Astrocyte of the cerebellum (primary cell): Measurements from ENCODE around the gene USP54.
A peak's percentile ranks its signal among the peaks of the same experiment; 100 is the strongest.

ENCODE experiments used
- DNase-seq: peaks from one replicate; pipeline ENCODE4 v3.0.0-alpha.2; 2011; ENCODE audit warnings: low read depth
- H3K4me3 ChIP-seq: 2 replicates; pipeline ENCODE4 v1.5.1; 2011; ENCODE audit warnings: mild to moderate bottlenecking, low read depth, low read length, moderate library complexity
- CTCF ChIP-seq: IDR thresholded peaks from 2 replicates; pipeline ENCODE4 v1.5.1; 2012; ENCODE audit warnings: low read length, low read depth, moderate library complexity, mild to moderate bottlenecking; ENCODE audit errors: missing control alignments
- in situ Hi-C: cut with HindIII; loops from 2 replicates; pipeline ENCODE4 v1.10.0; 2017; ENCODE audit warnings: low sequenced_read_pairs

The USP54 gene

GRCh38 chr10:73590881-73591799, at the start of gene USP54:
TSS of gene USP54 (minus strand) at chr10:73591342. CDS start at chr10:73575658, 15,684 bp downstream.
- DNase-seq, result peak; percentile 55
- in situ Hi-C loops, result no loop called here
- TF ChIP-seq CTCF, result no peak
- no peak within 1 kb of the TSS for H3K4me3 ChIP-seq

GRCh38 chr10:73639286-73639685, 48.1 kb upstream of the USP54 start:
- no peak for DNase-seq
- in situ Hi-C loops, result no loop called here
- H3K4me3 ChIP-seq, result no peak overlapping the region
- no peak for TF ChIP-seq CTCF

- DNase-seq, result no peak
- no peak for TF ChIP-seq CTCF
- H3K4me3 ChIP-seq, result no peak overlapping the region
- in situ Hi-C loops, result no loop called here
Measured at GRCh38 chr10:73635781-73636180, 44.6 kb upstream of the USP54 start.

- TF ChIP-seq CTCF, result no peak
- no peak for DNase-seq
- in situ Hi-C loops, result no loop called here
- H3K4me3 ChIP-seq, result no peak overlapping the region
Measured at GRCh38 chr10:73634421-73634820, 43.3 kb upstream of the USP54 start.

GRCh38 chr10:73629165-73629564, 38.0 kb upstream of the USP54 start:
- in situ Hi-C loops, result loop anchor here (5.0 kb wide), 1 partner anchor 97 kb away; no protein-coding TSS in a partner anchor
- DNase-seq, result no peak
- no peak for TF ChIP-seq CTCF
- H3K4me3 ChIP-seq, result no peak overlapping the region

GRCh38 chr10:73628405-73628804, 37.3 kb upstream of the USP54 start:
- no peak overlapping the region for H3K4me3 ChIP-seq
- in situ Hi-C loops, result loop anchor here (5.0 kb wide), 1 partner anchor 96 kb away; no protein-coding TSS in a partner anchor
- DNase-seq, result no peak
- TF ChIP-seq CTCF, result no peak
